Endodermal cell (in vitro differentiated cells): ENCODE measurements around the gene CXorf38. TPM values are rescaled to one million over a fixed set of nuclear protein-coding genes. Genes with fewer than 3 reads are reported as not detected.

Experiments used
- DNase-seq: peaks from one replicate; pipeline ENCODE4 v3.0.0-alpha.2; 2017
- H3K27ac ChIP-seq: 2 replicates; pipeline ENCODE4 v1.5.1; 2013; ENCODE audit warnings: mild to moderate bottlenecking, low read depth, low read length, moderate library complexity
- H3K27me3 ChIP-seq: 2 replicates; pipeline ENCODE4 v1.6.1; 2013; ENCODE audit warnings: mild to moderate bottlenecking, low read length, moderate library complexity; ENCODE audit not compliant: insufficient read depth, control insufficient read depth, poor library complexity, severe bottlenecking
- H3K36me3 ChIP-seq: 2 replicates; pipeline ENCODE4 v1.7.0; 2013; ENCODE audit warnings: mild to moderate bottlenecking, low read length, moderate library complexity; ENCODE audit not compliant: control insufficient read depth, insufficient read depth
- H3K4me1 ChIP-seq: one replicate; pipeline ENCODE4 v1.7.0; 2013; ENCODE audit warnings: low read length; ENCODE audit not compliant: control insufficient read depth, insufficient read depth
- H3K4me3 ChIP-seq: 2 replicates; pipeline ENCODE4 v1.5.1; 2013; ENCODE audit warnings: mild to moderate bottlenecking, low read length, moderate library complexity
- H3K9ac ChIP-seq: 2 replicates; pipeline ENCODE4 v1.6.1; 2013; ENCODE audit warnings: mild to moderate bottlenecking, low read length, moderate library complexity; ENCODE audit not compliant: poor library complexity, severe bottlenecking; ENCODE audit errors: extremely low read depth
- H3K9me3 ChIP-seq: 2 replicates; pipeline ENCODE4 v1.6.1; 2013; ENCODE audit warnings: mild to moderate bottlenecking, low read length, moderate library complexity; ENCODE audit not compliant: control insufficient read depth
- H3K27ac Mint-ChIP-seq: 2 replicates; pipeline ENCODE4 v1.8.0; 2020; ENCODE audit warnings: mixed read lengths
- H3K27me3 Mint-ChIP-seq: 2 replicates; pipeline ENCODE4 v1.8.0; 2021; ENCODE audit warnings: mild to moderate bottlenecking, mixed read lengths; ENCODE audit not compliant: insufficient read depth
- H3K36me3 Mint-ChIP-seq: 2 replicates; pipeline ENCODE4 v1.8.0; 2020; ENCODE audit warnings: low read depth, mixed read lengths
- H3K4me1 Mint-ChIP-seq: 2 replicates; pipeline ENCODE4 v1.8.0; 2020; ENCODE audit warnings: mixed read lengths
- H3K4me3 Mint-ChIP-seq: 2 replicates; pipeline ENCODE4 v1.8.0; 2020; ENCODE audit warnings: mild to moderate bottlenecking, moderate library complexity, mixed read lengths
- H3K9me3 Mint-ChIP-seq: 2 replicates; pipeline ENCODE4 v1.8.0; 2020; ENCODE audit warnings: mild to moderate bottlenecking, mixed read lengths
- CTCF ChIP-seq: fragments of 200-600 bp; sonication (generic); conservative IDR thresholded peaks from 2 replicates; pipeline ENCODE4 v1.5.0; 2021; ENCODE audit warnings: antibody characterized with exemption, mild to moderate bottlenecking
- WGBS, 2 experiments: methylation state at CpG; one replicate each; pipeline versions ENCODE4 v1.1.5 to v1.1.7; 2013; ENCODE audit warnings: missing lambda C conversion rate in 2 of 2, mixed read lengths in 1 of 2; ENCODE audit not compliant: insufficient coverage in 1 of 2, insufficient read length in 1 of 2; 5-methylcytosine and 5-hydroxymethylcytosine counted together
- total RNA-seq, 2 donors: library from RNA; stranded (reverse); fragmentation: NEBNext Ultra II Directional in 1 of 2; extraction: Animal tissue kit (Norgen Biotek cat#: 25700) in 1 of 2; gene quantifications; 2 replicates in 1 of 2; 3 replicates in 1 of 2; pipeline ENCODE4 v1.2.1, GENCODE V29; 2021

CXorf38 gene
- total RNA-seq, 2 donors from 2014 or later: 9.1 to 10.6 TPM

- Histone ChIP-seq H3K27ac (no peak overlapping the region), H3K9me3 (no peaks in the 10 kb centered on the region), H3K27me3 (no peaks in the 10 kb centered on the region), H3K9ac (no peak overlapping the region), H3K36me3 (peaks cover 33% of the 10 kb centered on the region), H3K4me3 (no peak overlapping the region), H3K4me1 (no peaks in the 10 kb centered on the region)
- Mint-ChIP-seq H3K9me3 (no peaks in the 10 kb centered on the region), H3K27me3 (no peaks in the 10 kb centered on the region), H3K27ac (no peak overlapping the region), H3K4me3 (no peak overlapping the region), H3K36me3 (peaks cover 18% of the 10 kb centered on the region), H3K4me1 (no peaks in the 10 kb centered on the region)
- WGBS, 2 experiments: 94% methylated on average over 2 of the region's 2 CpGs; no CpG with 5 or more reads in 1 of the 2 experiments
- no peak for DNase-seq
- TF ChIP-seq CTCF: no peak
Observed at GRCh38 chrX:40653535-40653934, 6.2 kb upstream of the CXorf38 start.

- no peaks in the 10 kb centered on the region for H3K9me3 Mint-ChIP-seq
- no peak overlapping the region for H3K9ac ChIP-seq
- no peaks in the 10 kb centered on the region for H3K9me3 ChIP-seq
- no peaks in the 10 kb centered on the region for H3K27me3 Mint-ChIP-seq
- H3K4me1 ChIP-seq: no peaks in the 10 kb centered on the region
- WGBS, 2 experiments: no CpG with 5 or more reads among the region's 1 CpG
- H3K36me3 ChIP-seq: peaks cover 33% of the 10 kb centered on the region
- H3K4me3 Mint-ChIP-seq: no peak overlapping the region
- H3K27ac Mint-ChIP-seq: no peak overlapping the region
- no peaks in the 10 kb centered on the region for H3K27me3 ChIP-seq
- DNase-seq: no peak
- TF ChIP-seq CTCF: no peak
- no peaks in the 10 kb centered on the region for H3K4me1 Mint-ChIP-seq
- peaks cover 18% of the 10 kb centered on the region for H3K36me3 Mint-ChIP-seq
- H3K4me3 ChIP-seq: no peak overlapping the region
- no peak overlapping the region for H3K27ac ChIP-seq
Observed at GRCh38 chrX:40652664-40653063, 5.3 kb upstream of the CXorf38 start.

GRCh38 chrX:40651620-40652223, 4.4 kb upstream of the CXorf38 start:
- no peak overlapping the region for H3K9ac ChIP-seq
- no peak overlapping the region for H3K4me3 ChIP-seq
- H3K4me1 ChIP-seq: no peaks in the 10 kb centered on the region
- H3K27me3 Mint-ChIP-seq: no peaks in the 10 kb centered on the region
- peak; percentile 87 for DNase-seq
- peaks cover 33% of the 10 kb centered on the region for H3K36me3 ChIP-seq
- H3K36me3 Mint-ChIP-seq: peaks cover 12% of the 10 kb centered on the region
- H3K4me3 Mint-ChIP-seq: no peak overlapping the region
- TF ChIP-seq CTCF: peak; percentile 92
- 57% methylated on average over 3 of the region's 3 CpGs; no CpG with 5 or more reads in 1 of the 2 experiments for WGBS, 2 experiments
- peaks cover under 1% of the 10 kb centered on the region for H3K9me3 Mint-ChIP-seq
- H3K27me3 ChIP-seq: no peaks in the 10 kb centered on the region
- no peak overlapping the region for H3K27ac Mint-ChIP-seq
- H3K9me3 ChIP-seq: no peaks in the 10 kb centered on the region
- peaks cover under 1% of the 10 kb centered on the region for H3K4me1 Mint-ChIP-seq
- H3K27ac ChIP-seq: no peak overlapping the region
